NAMALWA (cell line): ENCODE measurements around the gene RNF13.
"Not testable (repeated sequence)": the region's sequence is repeated elsewhere in the genome, so short reads cannot be mapped to it uniquely, and the experiment has no call there.

ENCODE experiments used
- DNase-seq: peaks from one replicate; pipeline ENCODE4 v3.0.0-alpha.2; 2015; ENCODE audit warnings: low spot score

RNF13 gene

GRCh38 chr3:149898771-149899170, 85.8 kb downstream of the RNF13 start:
- DNase-seq = no peak

DNA sequence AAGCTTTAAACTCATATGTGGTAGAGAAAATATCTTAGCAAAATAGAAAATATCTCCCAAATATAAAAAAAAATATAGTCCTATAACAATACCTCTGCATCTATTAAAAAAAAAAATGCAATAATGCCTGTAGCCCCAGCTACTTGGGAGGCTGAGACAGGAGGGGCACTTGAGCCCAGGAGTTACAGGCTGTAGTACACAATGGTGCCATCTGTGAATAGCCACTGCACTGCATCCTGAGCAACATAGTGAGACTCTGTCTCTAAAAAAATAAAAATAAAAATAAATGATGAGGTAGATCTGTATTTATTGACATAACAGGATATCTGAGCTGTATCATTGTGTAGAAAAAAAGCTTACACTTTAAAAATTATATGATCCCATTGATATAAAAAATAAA, 87.3 kb downstream of the RNF13 start:
- no peak for DNase-seq

GRCh38 chr3:149901770-149902169, 88.8 kb downstream of the RNF13 start:
- no peak for DNase-seq

DNA sequence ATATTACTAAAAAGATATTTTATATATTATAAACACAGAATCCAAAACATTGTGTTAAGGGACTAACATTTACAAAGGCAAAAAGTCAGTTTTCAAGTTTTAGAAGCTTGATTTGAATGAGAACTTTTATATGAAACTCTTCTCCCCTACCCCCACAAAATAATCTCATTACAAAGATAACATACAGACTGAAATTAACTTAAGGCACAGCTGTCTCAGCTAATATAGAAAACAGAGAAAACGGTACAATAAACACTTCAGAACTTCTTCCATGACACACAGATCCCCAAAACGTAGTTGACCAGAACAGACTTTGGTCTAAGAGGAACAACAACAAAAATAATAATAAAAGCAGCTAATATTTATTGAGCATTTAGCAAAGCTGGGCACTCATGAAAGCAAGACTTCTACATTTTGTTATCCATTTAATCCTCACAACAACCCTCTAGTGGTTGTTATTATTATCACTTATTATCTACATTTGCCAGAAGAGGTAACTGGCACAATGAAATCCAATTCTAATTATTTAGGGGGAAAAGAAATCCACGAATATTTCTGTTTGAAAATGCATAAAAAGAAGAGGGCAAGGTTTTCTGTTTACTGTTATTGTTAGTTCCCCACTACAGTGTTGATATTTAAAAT, 89.6 kb downstream of the RNF13 start:
- peak; percentile 35 for DNase-seq

- no peak for DNase-seq
Measured at GRCh38 chr3:149906036-149906435, 93.0 kb downstream of the RNF13 start.

GRCh38 chr3:149908424-149908957, 95.5 kb downstream of the RNF13 start:
- no peak for DNase-seq

DNA sequence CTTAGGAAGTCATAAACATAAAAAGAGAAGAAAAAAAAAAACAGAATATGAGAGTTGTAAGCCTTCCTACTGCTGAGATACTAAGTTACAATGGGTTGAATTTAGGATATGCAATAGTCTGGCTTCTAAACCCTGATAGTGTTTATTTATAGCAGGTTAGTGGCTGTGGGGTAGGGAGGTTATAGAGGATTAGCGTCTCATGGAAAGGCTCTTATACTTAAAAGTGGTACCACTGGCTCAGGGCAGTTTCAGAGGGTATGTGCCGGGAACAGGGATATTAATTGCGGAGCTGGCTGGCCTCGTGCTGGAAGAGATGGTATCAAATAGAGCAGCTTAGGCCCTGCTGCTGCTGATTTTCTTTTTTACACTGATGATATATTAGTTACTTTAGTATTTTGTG, 96.9 kb downstream of the RNF13 start:
- no peak for DNase-seq

- DNase-seq = no peak
Measured at GRCh38 chr3:149917124-149917667, 104.2 kb downstream of the RNF13 start.

DNA sequence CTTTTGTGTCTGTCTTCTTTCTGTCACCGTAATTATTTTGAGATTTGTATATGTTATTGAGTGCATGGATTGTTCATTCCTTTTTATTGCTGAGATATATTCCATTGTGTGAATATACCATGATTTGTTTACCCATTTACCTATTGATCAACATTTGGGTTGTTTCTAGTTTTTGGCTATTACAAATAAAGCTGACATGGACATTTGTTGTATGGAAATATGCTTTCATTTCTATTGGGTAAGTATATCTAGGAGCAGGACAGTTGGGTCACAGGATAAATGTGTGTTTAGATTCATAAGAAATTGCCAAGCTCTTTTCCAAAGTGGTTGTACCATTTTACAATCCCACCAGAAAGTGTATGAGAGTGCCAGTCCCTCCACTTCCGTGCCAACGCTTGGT, 106.5 kb downstream of the RNF13 start:
- DNase-seq = no peak

DNA sequence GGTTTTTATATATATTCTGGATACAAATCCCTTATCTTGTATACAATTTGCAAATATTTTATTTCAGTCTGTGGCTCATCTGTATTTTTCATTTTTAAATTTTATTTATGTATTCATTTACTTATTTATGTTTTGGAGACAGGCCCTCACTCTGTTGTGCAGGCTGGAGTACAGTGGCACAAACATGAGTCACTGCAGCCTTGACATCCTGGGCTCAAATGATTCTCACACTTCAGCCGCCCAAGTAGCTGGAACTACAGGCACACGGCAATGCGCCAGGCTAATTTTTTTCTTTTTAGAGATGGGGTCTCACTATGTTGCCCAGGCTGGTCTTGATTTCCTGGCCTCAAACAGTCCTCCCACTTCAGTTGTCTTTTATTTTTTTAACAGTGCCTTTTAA, 107.1 kb downstream of the RNF13 start:
- no peak for DNase-seq

DNA sequence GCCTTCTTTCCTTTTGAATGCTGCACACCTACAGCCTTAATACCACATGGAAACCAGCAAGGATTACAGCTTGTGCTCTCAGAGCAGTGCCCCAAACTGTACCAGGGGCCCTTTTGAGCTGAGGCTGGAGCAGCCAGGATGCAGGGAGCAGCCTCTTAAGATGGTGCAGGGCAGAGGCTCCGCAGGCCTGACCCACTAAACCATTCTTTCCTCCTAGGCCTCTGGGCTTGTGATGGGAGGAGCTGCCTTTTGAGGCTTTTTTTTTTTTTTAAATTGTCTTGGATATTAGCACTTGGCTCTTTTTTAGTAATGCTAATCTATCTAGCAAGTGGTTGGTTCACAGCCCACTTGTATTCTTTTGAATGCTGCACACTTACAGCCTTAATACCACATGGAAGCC, 120.0 kb downstream of the RNF13 start:
- no peak for DNase-seq

- no peak for DNase-seq
Measured at GRCh38 chr3:149933858-149934257, 120.8 kb downstream of the RNF13 start.

GRCh38 chr3:149934524-149934923, 121.5 kb downstream of the RNF13 start:
- no peak for DNase-seq

DNA sequence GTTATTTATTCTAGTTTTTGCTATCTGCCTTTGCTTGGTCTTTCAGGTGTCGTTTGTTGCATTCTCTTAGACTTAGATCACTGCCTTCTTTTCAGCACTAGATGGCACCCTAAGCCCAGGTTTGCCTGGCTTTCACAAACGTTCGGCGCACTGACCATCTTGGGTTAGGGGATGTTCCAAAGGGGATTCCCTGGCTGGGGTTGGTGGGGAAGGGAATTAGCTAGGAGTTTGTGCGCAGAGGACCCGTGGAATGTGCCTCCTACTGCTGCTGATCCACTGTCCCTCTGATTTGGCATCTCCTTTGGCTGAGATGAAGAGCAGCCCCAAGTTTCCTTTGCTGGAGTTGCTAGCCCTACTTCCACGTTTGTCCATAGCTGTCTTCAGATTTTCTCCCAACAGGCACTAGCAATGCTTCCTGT, 123.8 kb downstream of the RNF13 start:
- DNase-seq = peak; percentile 75

DNA sequence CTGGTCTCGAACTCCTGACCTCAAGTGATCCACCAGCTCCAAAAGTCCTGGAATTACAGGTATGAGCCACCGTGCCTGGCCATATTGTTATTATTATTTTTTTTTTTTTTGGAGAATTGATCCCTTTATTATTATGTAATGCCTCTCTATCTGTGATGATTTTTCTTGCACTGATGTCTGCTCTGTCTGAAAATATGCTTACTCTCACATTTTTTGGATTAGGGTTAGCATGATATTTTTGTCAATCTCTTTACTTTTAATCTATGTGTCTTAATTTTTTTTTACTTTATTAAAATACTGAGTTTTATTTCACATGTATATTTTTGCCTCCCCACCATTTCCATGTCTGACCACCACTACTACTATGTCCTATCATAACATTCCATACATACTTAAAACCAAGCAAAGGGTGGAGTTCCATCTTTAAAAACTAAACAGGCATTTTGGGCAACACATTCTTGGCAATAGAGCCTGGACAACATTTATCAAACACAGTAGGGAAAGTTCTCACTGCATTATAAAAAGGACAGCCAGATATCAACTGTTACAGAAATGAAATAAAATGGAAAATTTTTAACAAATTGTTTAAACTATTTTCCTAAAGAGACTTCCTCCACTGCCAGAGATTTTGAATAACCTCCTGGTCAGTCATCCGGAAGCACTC, 125.5 kb downstream of the RNF13 start:
- DNase-seq = not testable (repeated sequence)

DNA sequence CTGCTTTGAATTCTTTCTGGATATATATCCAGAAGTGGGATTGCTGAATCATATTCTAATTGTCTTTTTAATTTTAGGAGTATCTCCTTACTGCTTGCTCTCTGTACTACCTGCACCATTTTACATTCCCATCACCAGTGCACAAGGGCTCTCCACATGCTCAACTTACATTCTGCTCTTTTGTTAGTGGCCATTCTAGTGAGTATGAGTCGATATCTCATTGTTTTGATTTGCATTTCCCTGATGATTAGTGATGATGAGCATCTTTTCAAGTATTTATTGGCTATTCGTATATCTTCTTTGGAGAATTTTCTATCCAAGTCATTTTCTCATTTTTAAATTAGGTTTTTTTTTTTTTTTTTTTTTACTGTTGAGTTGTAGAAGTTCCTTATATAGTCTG, 128.2 kb downstream of the RNF13 start:
- no peak for DNase-seq

- no peak for DNase-seq
Measured at GRCh38 chr3:149941946-149942345, 128.9 kb downstream of the RNF13 start.

GRCh38 chr3:149942409-149942808, 129.4 kb downstream of the RNF13 start:
- DNase-seq = no peak

- DNase-seq = not testable (repeated sequence)
Measured at GRCh38 chr3:149943966-149944365, 131.0 kb downstream of the RNF13 start.

- no peak for DNase-seq
Measured at GRCh38 chr3:149947231-149947630, 134.2 kb downstream of the RNF13 start.

DNA sequence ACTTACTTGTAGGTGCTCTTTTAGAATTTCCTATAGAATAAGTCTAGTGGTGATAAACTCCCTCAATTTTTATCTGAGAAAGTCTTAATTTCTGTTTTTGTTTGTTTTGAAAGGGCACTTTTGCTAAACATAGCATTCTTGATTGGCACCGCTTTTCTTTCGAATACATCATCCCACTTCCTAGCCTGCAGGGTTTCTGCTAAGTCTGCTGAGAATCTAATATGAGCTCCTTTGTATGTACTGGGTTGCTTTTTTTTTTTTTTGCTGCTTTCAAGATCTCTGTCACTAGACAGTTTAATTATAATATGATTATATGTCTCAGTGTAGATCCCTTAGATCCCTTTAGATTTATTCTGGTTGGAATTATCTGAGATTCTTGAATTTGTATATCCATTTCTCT, 136.2 kb downstream of the RNF13 start:
- no peak for DNase-seq

- DNase-seq = no peak
Measured at GRCh38 chr3:149954812-149955211, 141.8 kb downstream of the RNF13 start.

GRCh38 chr3:149955449-149955848, 142.4 kb downstream of the RNF13 start:
- no peak for DNase-seq
